Ovary (tissue), 3 donors: ENCODE results near the gene CSF3.

Experiments
- CTCF ChIP-seq, 3 donors: fragments of 450-650 bp in 2 of 3; fragments of 200-600 bp in 1 of 3; IDR thresholded peaks; one replicate each; pipeline versions ENCODE4 v1.5.1 to v1.8.0; 2016 to 2022; ENCODE audit warnings: antibody characterized with exemption in 3 of 3, mild to moderate bottlenecking in 1 of 3
- EP300 ChIP-seq: sonication (generic); formaldehyde crosslinking; IDR thresholded peaks from one replicate; pipeline ENCODE4 v1.6.1; 2017; ENCODE audit warnings: antibody characterized with exemption
- donor health status: DM: no; HTN: no; CAD: no.

- TF ChIP-seq CTCF (IDR thresholded peaks at IDR 0.05) (no peak), EP300 (no peak)
These were observed 26.0 kb downstream of the CSF3 start for GRCh38 chr17:40041196-40041595.
